D721Med (cell line): Measurements from ENCODE around the gene NCKAP5.

ENCODE experiments used
- DNase-seq: peaks from one replicate; pipeline ENCODE4 v3.0.0; 2011; ENCODE audit warnings: low spot score; ENCODE audit not compliant: insufficient read length
- FAIRE-seq: peaks from 2 replicates; lab custom pipeline; 2011; peaks lifted over from hg19 to GRCh38; lab: Jason Lieb, UNC
- TF ChIP-seq, protein P1 (sequence below): IDR thresholded peaks from 2 replicates; pipeline ENCODE4 v1.5.1; 2012; ENCODE audit warnings: mild to moderate bottlenecking, control low read depth; ENCODE audit not compliant: insufficient read depth; ENCODE audit errors: missing control alignments

The NCKAP5 gene

DNA sequence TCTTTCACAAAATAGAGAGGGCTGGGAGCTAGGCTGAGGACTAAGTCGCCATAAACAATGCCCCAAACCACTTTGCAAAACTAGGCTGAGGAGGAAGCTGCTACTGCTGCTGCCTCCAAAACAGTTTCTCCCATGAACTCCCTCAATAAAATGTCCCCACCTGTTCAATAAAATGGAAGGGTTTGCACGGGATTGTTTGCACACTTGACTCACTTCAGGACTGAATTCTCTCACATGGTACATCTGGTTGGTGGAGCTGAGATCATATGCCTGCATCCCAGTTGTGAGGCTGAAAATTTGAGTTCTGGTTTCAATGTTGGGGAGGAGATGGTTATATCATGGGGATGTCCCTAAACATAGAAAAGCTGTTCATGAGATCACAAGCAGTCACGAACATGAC lies 26.5 kb downstream of the NCKAP5 start:
- FAIRE-seq, result no peak
- TF ChIP-seq, protein P1, sequence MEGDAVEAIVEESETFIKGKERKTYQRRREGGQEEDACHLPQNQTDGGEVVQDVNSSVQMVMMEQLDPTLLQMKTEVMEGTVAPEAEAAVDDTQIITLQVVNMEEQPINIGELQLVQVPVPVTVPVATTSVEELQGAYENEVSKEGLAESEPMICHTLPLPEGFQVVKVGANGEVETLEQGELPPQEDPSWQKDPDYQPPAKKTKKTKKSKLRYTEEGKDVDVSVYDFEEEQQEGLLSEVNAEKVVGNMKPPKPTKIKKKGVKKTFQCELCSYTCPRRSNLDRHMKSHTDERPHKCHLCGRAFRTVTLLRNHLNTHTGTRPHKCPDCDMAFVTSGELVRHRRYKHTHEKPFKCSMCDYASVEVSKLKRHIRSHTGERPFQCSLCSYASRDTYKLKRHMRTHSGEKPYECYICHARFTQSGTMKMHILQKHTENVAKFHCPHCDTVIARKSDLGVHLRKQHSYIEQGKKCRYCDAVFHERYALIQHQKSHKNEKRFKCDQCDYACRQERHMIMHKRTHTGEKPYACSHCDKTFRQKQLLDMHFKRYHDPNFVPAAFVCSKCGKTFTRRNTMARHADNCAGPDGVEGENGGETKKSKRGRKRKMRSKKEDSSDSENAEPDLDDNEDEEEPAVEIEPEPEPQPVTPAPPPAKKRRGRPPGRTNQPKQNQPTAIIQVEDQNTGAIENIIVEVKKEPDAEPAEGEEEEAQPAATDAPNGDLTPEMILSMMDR, result no peak
- DNase-seq, result no peak

DNA sequence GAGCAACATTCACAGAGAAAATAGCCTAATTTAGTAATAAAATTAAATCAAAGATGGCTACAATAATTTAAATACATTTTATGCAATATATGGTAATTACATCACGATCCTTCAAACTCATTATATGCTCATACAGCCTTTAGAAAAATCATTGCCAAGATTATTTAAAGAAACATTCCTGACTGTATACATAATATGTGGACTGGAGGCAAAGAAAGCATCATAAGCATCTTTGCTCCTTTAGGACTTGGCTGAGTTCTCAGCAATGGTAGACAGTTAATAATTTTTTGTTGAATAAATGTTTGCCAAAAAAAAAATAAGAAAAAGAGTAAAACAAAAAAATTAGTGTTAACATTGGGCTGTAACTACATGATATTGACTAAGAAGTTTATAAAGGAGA lies 26.9 kb downstream of the NCKAP5 start:
- FAIRE-seq (no peak), DNase-seq (no peak)
- TF ChIP-seq, protein P1, result no peak

DNA sequence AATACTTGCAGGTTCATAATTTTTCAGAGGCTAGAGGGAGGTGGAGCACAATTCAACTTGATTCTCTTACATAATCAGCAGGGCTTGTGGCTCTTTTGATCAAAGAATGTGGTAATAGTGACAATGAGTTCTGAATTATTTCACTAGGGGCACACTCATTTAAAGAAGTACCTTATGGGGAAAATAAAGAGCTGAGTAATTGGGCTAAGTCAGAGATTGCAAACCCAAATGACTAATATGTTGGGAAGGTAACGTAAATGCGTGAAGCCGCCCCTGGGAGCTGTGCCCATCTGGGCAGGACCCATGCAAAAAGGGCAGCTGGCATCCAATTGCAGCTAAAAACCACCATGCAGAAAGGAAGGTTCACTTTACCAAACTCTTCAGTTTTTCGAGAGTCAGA lies 35.3 kb downstream of the NCKAP5 start:
- TF ChIP-seq, protein P1, result no peak
- FAIRE-seq (no peak), DNase-seq (no peak)

DNA sequence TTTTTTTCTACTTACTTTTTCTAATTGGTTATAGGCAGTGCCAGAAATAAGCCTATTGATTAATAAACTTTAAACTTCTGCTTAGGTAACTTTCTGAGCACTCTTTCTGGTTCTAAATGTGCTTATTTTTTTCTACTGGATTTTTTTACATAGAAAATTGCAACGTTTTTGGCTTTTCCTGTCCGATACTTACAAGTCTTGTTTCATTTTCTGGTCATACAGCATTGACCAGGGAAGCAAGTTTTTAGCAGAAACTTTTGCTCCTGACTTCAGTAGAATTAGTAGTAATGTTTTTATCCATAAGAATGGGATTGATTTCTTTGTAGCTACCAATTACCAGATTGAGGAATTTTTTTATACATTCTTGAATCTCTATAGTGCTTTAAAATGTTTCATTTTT lies 36.9 kb downstream of the NCKAP5 start:
- FAIRE-seq (no peak), DNase-seq (no peak)
- TF ChIP-seq, protein P1, result no peak

DNA sequence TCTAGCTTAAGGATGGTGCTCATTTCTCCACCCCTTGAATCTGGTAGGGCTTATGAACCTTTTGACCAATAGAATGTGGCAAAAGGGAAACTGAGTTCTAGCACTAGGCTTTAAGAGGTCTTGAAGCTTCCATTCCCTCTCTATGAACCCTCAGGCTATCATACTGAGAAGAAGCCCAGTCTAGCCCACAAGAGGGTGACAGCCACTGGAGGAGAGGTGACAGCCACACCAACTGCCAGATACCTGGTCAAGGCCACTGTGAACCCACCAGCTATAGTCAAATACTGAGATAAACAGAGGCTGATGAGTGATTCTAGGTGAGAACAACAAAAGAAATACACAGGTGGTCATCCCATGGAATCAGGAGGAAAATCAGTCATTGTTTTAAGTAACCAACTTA lies 37.6 kb downstream of the NCKAP5 start:
- DNase-seq (no peak), FAIRE-seq (no peak)
- TF ChIP-seq, protein P1, result no peak

DNA sequence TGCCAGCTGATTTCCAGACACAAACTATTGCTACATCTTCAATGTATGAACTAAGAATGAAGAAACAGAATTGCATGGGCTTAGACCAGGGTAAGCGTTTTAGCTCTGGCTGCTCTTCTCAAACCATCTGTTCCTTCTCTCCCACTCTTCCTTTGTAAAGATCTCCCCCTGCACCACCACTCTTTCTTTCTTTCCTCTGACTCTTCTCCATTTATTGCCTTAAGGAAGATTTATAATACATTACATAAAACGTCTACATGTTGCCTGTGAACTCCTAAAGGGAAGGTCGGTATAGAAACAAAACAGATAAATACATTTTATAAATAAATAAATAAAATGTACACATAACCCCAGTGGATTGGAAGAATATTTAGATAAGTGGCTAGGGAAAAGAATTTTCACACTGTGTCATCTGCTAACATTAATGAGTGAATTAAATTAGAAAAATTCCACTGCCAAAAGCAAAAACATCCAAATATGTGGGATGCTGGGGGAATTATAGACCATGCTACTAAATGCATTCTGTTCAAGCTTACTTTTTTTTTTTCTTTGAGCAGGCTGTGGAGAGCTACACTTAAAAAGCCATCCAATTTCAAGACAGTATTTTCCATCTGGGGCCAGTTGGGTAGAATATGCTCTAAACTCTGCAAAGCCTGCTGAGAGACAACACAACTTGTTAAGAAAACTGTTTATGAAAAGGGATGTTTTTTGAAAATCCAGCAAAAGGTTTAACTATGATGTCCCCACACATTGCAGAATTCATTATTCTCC lies 41.5 kb downstream of the NCKAP5 start:
- peak; percentile 93 for FAIRE-seq
- TF ChIP-seq, protein P1, result no peak
- DNase-seq, result no peak
